K562 (cell line): ENCODE results near the gene ARHGAP12. TPM values are rescaled to one million over a fixed set of nuclear protein-coding genes. Genes with fewer than 3 reads are reported as not detected.

ENCODE experiments used
- ATAC-seq: fragments of 200-7000 bp; cut with Tn5 transposase; 3 replicates; pipeline ENCODE4 v1.9.1; 2020; ENCODE audit warnings: moderate library complexity
- BruUV-seq: library from RNA; stranded (reverse); fragments of 400-500 nt; replicated peaks from 2 replicates; lab custom pipeline; 2021; lab: Mats Ljungman, UMichigan
- CTCF ChIA-PET: fragments of 300-600 bp; formaldehyde crosslinking; extraction: SDS; loops from one replicate; lab custom pipeline; 2021; ENCODE audit warnings: low intra/inter-chr PET ratio; lab: Yijun Ruan, JAX
- POLR2A ChIA-PET: fragments of 300-600, 350-650 bp; sonication (Branson Sonifier 250); formaldehyde crosslinking; extraction: SDS; loops from one replicate; lab custom pipeline; 2021; ENCODE audit warnings: antibody characterized with exemption, inconsistent platforms; lab: Yijun Ruan, JAX
- DNase-seq, 4 experiments: peaks; one replicate each; pipeline versions ENCODE4 v3.0.0 to v3.0.0-alpha.2; 2011 to 2018; ENCODE audit warnings: low spot score in 3 of 4, mixed read lengths in 3 of 4; ENCODE audit errors: extremely low read depth in 1 of 4
- FAIRE-seq: peaks from 2 replicates; lab custom pipeline; 2011; peaks lifted over from hg19 to GRCh38; lab: Jason Lieb, UNC
- H2AFZ ChIP-seq: 2 replicates; pipeline ENCODE4 v1.6.0; 2011; ENCODE audit warnings: low read depth, low read length, control low read depth, inconsistent platforms
- H3K27ac ChIP-seq: fragments of 200-600 bp; 3 replicates; pipeline ENCODE4 v1.8.0; 2011; ENCODE audit warnings: low read depth, mild to moderate bottlenecking, control low read depth, inconsistent platforms, low read length, moderate library complexity, mixed read lengths; ENCODE audit errors: extremely low read depth
- H3K27me3 ChIP-seq, 2 experiments: fragments of 300-600 bp in 1 of 2; 2 replicates in 1 of 2; 3 replicates in 1 of 2; pipeline versions ENCODE4 v1.6.0 to v1.8.0; 2011; ENCODE audit warnings: inconsistent platforms in 2 of 2, low read length in 2 of 2, mild to moderate bottlenecking in 1 of 2, mixed read lengths in 1 of 2, moderate library complexity in 1 of 2; ENCODE audit not compliant: control insufficient read depth in 2 of 2, insufficient read depth in 2 of 2
- H3K36me3 ChIP-seq: fragments of 300-600 bp; 3 replicates; pipeline ENCODE4 v1.8.0; 2011; ENCODE audit warnings: mild to moderate bottlenecking, low read length, inconsistent platforms; ENCODE audit not compliant: control insufficient read depth, insufficient read depth
- H3K4me1 ChIP-seq, 2 experiments: fragments of 200-600 bp in 1 of 2; replicated peaks in 1 of 2; 2 replicates in 1 of 2; 3 replicates in 1 of 2; pipeline versions ENCODE4 v1.5.1 to v1.8.0; 2011; ENCODE audit warnings: inconsistent platforms in 2 of 2, low read length in 2 of 2, mild to moderate bottlenecking in 1 of 2, mixed read lengths in 1 of 2, moderate library complexity in 1 of 2; ENCODE audit not compliant: control insufficient read depth in 2 of 2, insufficient read depth in 2 of 2
- H3K4me2 ChIP-seq: 2 replicates; pipeline ENCODE4 v1.6.1; 2011; ENCODE audit warnings: low read length, control low read depth, inconsistent platforms, mixed read lengths; ENCODE audit not compliant: insufficient read depth
- H3K4me3 ChIP-seq: fragments of 200-600 bp; sonication (generic), shearing (Covaris generic); 2 replicates; pipeline ENCODE4 v1.5.1; 2016; ENCODE audit warnings: control low read depth, inconsistent platforms
- H3K79me2 ChIP-seq: fragments of 200-600 bp; 3 replicates; pipeline ENCODE4 v1.8.0; 2011; ENCODE audit warnings: low read length, inconsistent platforms; ENCODE audit not compliant: control insufficient read depth, insufficient read depth
- H3K9ac ChIP-seq, 2 experiments: 2 replicates each; pipeline versions ENCODE4 v1.6.0 to v1.6.1; 2011; ENCODE audit warnings: low read depth in 2 of 2, low read length in 2 of 2, control low read depth in 1 of 2, inconsistent platforms in 1 of 2, mild to moderate bottlenecking in 1 of 2, mixed read lengths in 1 of 2; ENCODE audit not compliant: insufficient read depth in 1 of 2
- H3K9me1 ChIP-seq: one replicate; pipeline ENCODE4 v1.6.0; 2011; ENCODE audit warnings: inconsistent platforms, mild to moderate bottlenecking, low read length, moderate library complexity; ENCODE audit not compliant: control insufficient read depth, insufficient read depth
- H3K9me3 ChIP-seq: replicated peaks from 2 replicates; pipeline ENCODE4 v1.5.1; 2011; ENCODE audit warnings: low read depth, low read length, inconsistent platforms; ENCODE audit not compliant: control insufficient read depth, insufficient read depth
- H4K20me1 ChIP-seq: replicated peaks from 2 replicates; pipeline ENCODE4 v1.6.1; 2011; ENCODE audit warnings: low read length, inconsistent platforms, mixed read lengths; ENCODE audit not compliant: control insufficient read depth, insufficient read depth
- BRD4 ChIP-seq: fragments of 200-600 bp; sonication (generic); IDR thresholded peaks from 2 replicates; pipeline ENCODE4 v1.6.1; 2017; ENCODE audit warnings: inconsistent platforms
- CTBP1 ChIP-seq: fragments of 450-650 bp; IDR thresholded peaks from 2 replicates; pipeline ENCODE4 v1.6.1; 2016; ENCODE audit warnings: borderline replicate concordance
- HMBOX1 ChIP-seq: sonication (generic); IDR thresholded peaks from 2 replicates; pipeline ENCODE4 v1.6.1; 2016
- MEIS2 ChIP-seq: fragments of 450-650 bp; IDR thresholded peaks from 2 replicates; pipeline ENCODE4 v1.6.1; 2014; ENCODE audit warnings: mild to moderate bottlenecking; ENCODE audit not compliant: partially characterized antibody
- MIER1 ChIP-seq: fragments of 450-650 bp; IDR thresholded peaks from 2 replicates; pipeline ENCODE4 v1.6.1; 2016; ENCODE audit warnings: antibody characterized with exemption, mild to moderate bottlenecking, low read depth
- MYC ChIP-seq, 2 experiments: fragments of 250-450 bp in 1 of 2; sonication (Bioruptor Pico) in 1 of 2; IDR thresholded peaks; 2 replicates each; pipeline versions ENCODE4 v1.5.1 to v1.6.1; 2012 to 2021; ENCODE audit warnings: low read depth in 2 of 2, borderline replicate concordance in 1 of 2, improper control_type of control experiment in 1 of 2, low read length in 1 of 2, mild to moderate bottlenecking in 1 of 2, moderate library complexity in 1 of 2
- NCOA2 ChIP-seq, 2 experiments: fragments of 450-650 bp; IDR thresholded peaks; 2 replicates each; pipeline ENCODE4 v1.6.1; 2018; ENCODE audit warnings: mild to moderate bottlenecking in 2 of 2, moderate library complexity in 1 of 2; ENCODE audit not compliant: partially characterized antibody in 2 of 2
- NFIX ChIP-seq: fragments of 250-450 bp; sonication (Bioruptor Pico); IDR thresholded peaks from 2 replicates; pipeline ENCODE4 v1.4.0; 2020; ENCODE audit warnings: low read depth, mild to moderate bottlenecking, moderate library complexity
- TARDBP ChIP-seq: fragments of 450-650 bp; IDR thresholded peaks from 2 replicates; pipeline ENCODE4 v1.6.1; 2016
- TCF7 ChIP-seq: sonication (generic); IDR thresholded peaks from 2 replicates; pipeline ENCODE4 v1.6.1; 2016; ENCODE audit warnings: antibody characterized with exemption, borderline replicate concordance
- ZFX ChIP-seq: sonication (generic); formaldehyde crosslinking; IDR thresholded peaks from 2 replicates; pipeline ENCODE4 v1.8.0; 2022; ENCODE audit warnings: mild to moderate bottlenecking, missing genetic modification reagents, moderate library complexity
- ZNF785 ChIP-seq: fragments of 250-450 bp; sonication (Bioruptor Pico); IDR thresholded peaks from 2 replicates; pipeline ENCODE4 v1.4.0; 2020; ENCODE audit warnings: mild to moderate bottlenecking
- WGBS: fragments of 100-300 bp; shearing (Covaris generic); methylation state at CpG from one replicate; pipeline ENCODE4 v1.1.6; 2016; ENCODE audit warnings: low coverage, mixed read lengths; ENCODE audit not compliant: insufficient coverage; ENCODE audit errors: missing lambda C conversion rate; 5-methylcytosine and 5-hydroxymethylcytosine counted together
- in situ Hi-C: fragments of 300-500 bp; cut with MboI; formaldehyde crosslinking; loops from 4 replicates; pipeline ENCODE4 v1.15.0; 2018; ENCODE audit warnings: inconsistent platforms, mixed read lengths
- intact Hi-C: fragments of 100-400 bp; cut with micrococcal nuclease; formaldehyde crosslinking; loops from 2 replicates; pipeline ENCODE4 v1.14.2; 2022
- polyA plus RNA-seq, 8 experiments: library from polyadenylated mRNA; depleted of rRNA in 4 of 8; stranded (reverse) in 5 of 8; unstranded in 3 of 8; fragments of >200 nt; fragmentation: Nextera tagmentation in 2 of 8; fragmentation: Illumina TruSeq in 1 of 8; extraction: Ambion mirVana in 2 of 8; extraction: Trizol in 1 of 8; gene quantifications; 2 replicates each; pipeline versions ENCODE4 v1.2.1 to v1.2.3, GENCODE V29; 2011 to 2014; ENCODE audit warnings: inconsistent platforms in 1 of 8, missing spikeins in 1 of 8
- total RNA-seq, 7 experiments: library from RNA; depleted of rRNA in 6 of 7; stranded (reverse); fragments of >200 nt in 6 of 7; fragmentation: Illumina TruSeq in 2 of 7; extraction: Trizol in 2 of 7; gene quantifications; 2 replicates each; pipeline versions ENCODE4 v1.2.1 to v1.2.3, GENCODE V29; 2011 to 2021; ENCODE audit warnings: low replicate concordance in 1 of 7
- TF ChIP-seq, protein P1 (sequence below): fragments of 450-650 bp; formaldehyde crosslinking; IDR thresholded peaks from 2 replicates; pipeline ENCODE4 v1.4.0; 2020; ENCODE audit warnings: mild to moderate bottlenecking, mixed read lengths

The ARHGAP12 gene
- total and polyA plus RNA-seq, 9 of the 15 experiments (the other 6 are each of a cell fraction or from before 2014, with no cell fraction given): 4.4 to 18.7 (median 10.1) TPM

GRCh38 chr10:31905586-31905985, 23.0 kb downstream of the ARHGAP12 start:
- POLR2A ChIA-PET: no interaction called here
- FAIRE-seq: no peak
- TF ChIP-seq ZFX (CRISPR knock-in tag) (0 out of 2 replicates have a peak, but pooled peaks have one; percentile 1), NFIX (CRISPR knock-in tag) (no peak)

GRCh38 chr10:31902625-31903024, 26.0 kb downstream of the ARHGAP12 start:
- Histone ChIP-seq H3K4me3 (no peak overlapping the region), H3K27me3 (no peaks in the 10 kb centered on the region), H3K79me2 (peaks cover 58% of the 10 kb centered on the region), H3K4me1 (peaks cover 0 to 8% of the 10 kb centered on the region in 2 experiments; a peak in 3 of 5 replicates), H3K9me3 (no peaks in the 10 kb centered on the region), H3K4me2 (no peak overlapping the region), H4K20me1 (no peaks in the 10 kb centered on the region), H2AFZ (no peak overlapping the region), H3K9me1 (no peaks in the 10 kb centered on the region), H3K9ac (no peak overlapping the region), H3K27ac (no peak overlapping the region), H3K36me3 (peaks cover 14% of the 10 kb centered on the region; the same call in 1 of the 3 replicates)
- CTCF ChIA-PET: interaction anchor here (0.6 kb wide), 1 partner anchor 23 kb away, joined by 3 read pairs; no protein-coding TSS in a partner anchor
- in situ Hi-C loops (no loop called here), intact Hi-C loops (no loop called here)
- DNase-seq (no peak), FAIRE-seq (no peak), ATAC-seq (no peak)
- no TSS peak for BruUV-seq
- WGBS: 100% methylated on average over 1 of the region's 1 CpG
- POLR2A ChIA-PET: interaction anchor here (1.2 kb wide), 1 partner anchor 93 kb away, joined by 3 read pairs; no protein-coding TSS in a partner anchor
- no peak for TF ChIP-seq BRD4
- no peak for TF ChIP-seq CTBP1
- TF ChIP-seq HMBOX1: no peak
- TF ChIP-seq MEIS2: no peak
- no peak for TF ChIP-seq TCF7
- no peak for TF ChIP-seq ZNF785
- TF ChIP-seq TARDBP: no peak
- TF ChIP-seq MIER1: no peak
- TF ChIP-seq NCOA2 (IDR thresholded peaks at IDR 0.05; ENCODE audit: partially characterized antibody in 2 of 2): no peak
- TF ChIP-seq, protein P1, sequence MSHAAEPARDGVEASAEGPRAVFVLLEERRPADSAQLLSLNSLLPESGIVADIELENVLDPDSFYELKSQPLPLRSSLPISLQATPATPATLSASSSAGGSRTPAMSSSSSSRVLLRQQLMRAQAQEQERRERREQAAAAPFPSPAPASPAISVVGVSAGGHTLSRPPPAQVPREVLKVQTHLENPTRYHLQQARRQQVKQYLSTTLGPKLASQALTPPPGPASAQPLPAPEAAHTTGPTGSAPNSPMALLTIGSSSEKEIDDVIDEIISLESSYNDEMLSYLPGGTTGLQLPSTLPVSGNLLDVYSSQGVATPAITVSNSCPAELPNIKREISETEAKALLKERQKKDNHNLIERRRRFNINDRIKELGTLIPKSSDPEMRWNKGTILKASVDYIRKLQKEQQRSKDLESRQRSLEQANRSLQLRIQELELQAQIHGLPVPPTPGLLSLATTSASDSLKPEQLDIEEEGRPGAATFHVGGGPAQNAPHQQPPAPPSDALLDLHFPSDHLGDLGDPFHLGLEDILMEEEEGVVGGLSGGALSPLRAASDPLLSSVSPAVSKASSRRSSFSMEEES: no peak
- no peak for TF ChIP-seq MYC (IDR thresholded peaks at IDR 0.05; ENCODE audit: low read depth, low read length)
- TF ChIP-seq MYC (CRISPR knock-in tag; IDR thresholded peaks at IDR 0.05; ENCODE audit: borderline replicate concordance, low read depth): no peak

More at GRCh38 chr10:31905586-31905985, 23.0 kb downstream of the ARHGAP12 start:
- no peak overlapping the region for H3K27ac ChIP-seq
- DNase-seq: no peak
- no peak overlapping the region for H2AFZ ChIP-seq
- no peak; the same call in 1 of the 3 replicates for ATAC-seq
- no peak overlapping the region for H3K9ac ChIP-seq
- peaks cover 0 to 8% of the 10 kb centered on the region in 2 experiments; a peak in 3 of 5 replicates for H3K4me1 ChIP-seq
- 0 out of 2 replicates have a peak, but pooled peaks cover 6% of the 10 kb centered on the region for H4K20me1 ChIP-seq
- H3K9me1 ChIP-seq: no peaks in the 10 kb centered on the region
- CTCF ChIA-PET: no interaction called here
- H3K79me2 ChIP-seq: peaks cover 41% of the 10 kb centered on the region
- in situ Hi-C loops: no loop called here
- WGBS: 33% methylated on average over 1 of the region's 1 CpG
- H3K27me3 ChIP-seq: no peaks in the 10 kb centered on the region
- intact Hi-C loops: no loop called here
- H3K4me2 ChIP-seq: no peak overlapping the region; the same call in 1 of the 2 replicates
- no TSS peak for BruUV-seq
- H3K36me3 ChIP-seq: peaks cover 13% of the 10 kb centered on the region; the same call in 1 of the 3 replicates
- H3K9me3 ChIP-seq: no peaks in the 10 kb centered on the region
- H3K4me3 ChIP-seq: no peak overlapping the region
